GM21723 (cell line): ENCODE data around the gene FAM124A.

Source experiments
- ATAC-seq: cut with Tn5 transposase; IDR thresholded peaks from one replicate; pipeline ENCODE4 v1.9.1; 2021; ENCODE audit warnings: mild to moderate bottlenecking, moderate library complexity; ENCODE audit not compliant: unreplicated experiment

The FAM124A gene

GRCh38 chr13:51332566-51333361 is 110.6 kb downstream of the FAM124A start:
- no peak for ATAC-seq

- ATAC-seq, result no peak
Observed at GRCh38 chr13:51333421-51333820, 111.2 kb downstream of the FAM124A start.

- ATAC-seq, result no peak
Observed at GRCh38 chr13:51333826-51334225, 111.6 kb downstream of the FAM124A start.
